GM21786 (cell line): ENCODE measurements around the gene CNTNAP2.
A peak's percentile ranks its signal among the peaks of the same experiment; 100 is the strongest.

Experiments used
- ATAC-seq: cut with Tn5 transposase; IDR thresholded peaks from one replicate; pipeline ENCODE4 v1.9.1; 2021; ENCODE audit not compliant: unreplicated experiment

The CNTNAP2 gene

DNA sequence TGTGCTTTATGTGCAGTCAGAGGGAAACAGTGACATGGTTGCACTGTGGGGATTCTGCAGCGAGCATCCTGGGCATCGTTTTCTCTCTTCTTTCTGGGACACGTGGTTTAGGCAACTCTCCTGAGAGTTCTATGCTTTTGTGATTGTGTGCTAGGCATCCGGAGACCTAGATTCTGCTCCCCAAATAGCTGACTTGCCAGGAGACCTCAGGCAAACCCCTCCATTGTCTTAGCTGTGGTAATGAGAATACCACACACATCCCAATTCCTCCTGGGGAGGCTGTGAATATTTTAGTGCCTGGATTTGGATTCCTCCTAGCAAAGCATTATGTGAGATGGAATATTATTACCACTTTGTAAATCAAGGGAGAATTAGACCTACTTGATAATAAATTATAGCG lies 1862.0 kb downstream of the CNTNAP2 start:
- no peak for ATAC-seq

DNA sequence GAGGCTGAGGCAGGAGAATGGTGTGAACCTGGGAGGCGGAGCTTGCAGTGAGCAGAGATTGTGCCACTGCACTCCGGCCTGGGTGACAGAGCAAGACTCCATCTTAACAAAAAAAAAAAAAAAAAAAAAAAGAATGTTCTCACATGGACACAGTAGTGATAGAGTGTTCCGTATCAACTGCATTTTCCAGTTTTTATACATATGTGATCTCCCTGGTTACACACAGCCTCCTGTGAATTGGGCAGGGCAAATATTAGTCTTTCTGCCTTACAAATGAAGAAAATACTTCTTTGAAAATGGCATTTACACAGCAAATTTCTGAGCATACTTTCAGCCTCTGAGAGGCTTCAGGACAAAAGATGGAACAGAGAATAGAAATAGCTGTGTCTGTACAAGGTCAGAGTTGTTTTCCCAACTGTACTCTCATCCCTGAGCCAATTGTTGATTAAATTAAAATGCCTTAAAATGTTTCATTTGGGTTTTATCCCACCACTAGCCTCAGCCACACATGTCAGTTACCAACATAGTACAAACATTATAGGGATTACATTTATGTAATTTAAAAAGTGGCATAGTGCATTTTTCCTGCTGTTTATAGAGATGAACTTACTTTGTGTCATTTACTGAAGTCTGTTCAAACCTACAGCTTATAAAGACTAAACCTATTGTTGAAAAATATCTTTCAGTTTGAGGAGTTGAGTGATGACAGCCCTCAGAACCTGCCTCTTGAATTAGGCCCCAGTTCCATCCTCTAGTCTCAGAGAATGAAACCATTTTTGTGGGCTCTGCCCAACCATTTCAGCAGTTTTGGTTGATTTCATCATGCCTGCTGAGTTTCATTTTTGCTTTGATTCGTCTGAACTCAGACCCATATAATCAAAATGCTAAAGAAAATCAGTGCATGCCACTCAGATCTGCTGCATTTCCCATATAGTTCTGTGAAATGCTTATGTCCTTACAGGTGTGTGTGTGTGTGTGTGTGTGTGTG lies 1864.5 kb downstream of the CNTNAP2 start:
- ATAC-seq: peak; percentile 88

DNA sequence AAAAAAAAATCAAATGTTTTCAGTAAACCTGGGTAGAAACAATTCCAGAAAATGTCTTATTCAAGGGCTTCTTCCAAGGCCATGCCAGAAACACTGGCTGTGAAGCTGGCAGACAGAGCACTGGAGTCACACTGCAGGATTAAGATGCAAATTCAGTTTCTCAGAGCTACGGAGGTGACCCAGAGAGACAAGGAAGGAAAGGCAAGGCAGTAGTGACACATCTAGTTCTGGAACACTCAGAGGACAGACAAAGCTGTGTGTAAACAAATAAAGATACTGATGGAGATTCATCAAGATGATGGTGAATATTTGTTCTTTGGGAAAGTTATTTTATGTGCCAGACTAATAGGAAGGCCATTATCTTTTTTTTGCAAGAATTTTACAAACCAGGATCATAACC lies 1865.7 kb downstream of the CNTNAP2 start:
- no peak for ATAC-seq

DNA sequence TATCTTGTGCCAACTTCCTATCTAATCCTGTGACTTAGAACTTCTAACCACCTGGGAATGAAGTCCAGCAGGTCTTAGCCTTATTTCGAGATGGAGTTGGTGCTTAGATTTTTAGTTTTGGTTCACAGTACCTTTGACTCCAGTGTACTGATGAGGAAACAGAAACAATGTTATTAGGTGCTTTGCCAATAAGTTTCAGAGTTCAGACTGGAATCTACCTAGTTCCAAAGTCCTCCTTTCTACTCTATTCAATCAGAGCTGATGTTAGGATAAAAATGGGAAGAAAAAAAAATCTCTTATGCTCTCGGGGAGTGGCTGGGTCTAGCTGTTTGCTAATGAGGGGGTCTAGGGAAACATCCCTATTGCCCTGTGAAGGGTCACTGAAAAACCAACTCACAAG lies 1867.7 kb downstream of the CNTNAP2 start:
- no peak for ATAC-seq

DNA sequence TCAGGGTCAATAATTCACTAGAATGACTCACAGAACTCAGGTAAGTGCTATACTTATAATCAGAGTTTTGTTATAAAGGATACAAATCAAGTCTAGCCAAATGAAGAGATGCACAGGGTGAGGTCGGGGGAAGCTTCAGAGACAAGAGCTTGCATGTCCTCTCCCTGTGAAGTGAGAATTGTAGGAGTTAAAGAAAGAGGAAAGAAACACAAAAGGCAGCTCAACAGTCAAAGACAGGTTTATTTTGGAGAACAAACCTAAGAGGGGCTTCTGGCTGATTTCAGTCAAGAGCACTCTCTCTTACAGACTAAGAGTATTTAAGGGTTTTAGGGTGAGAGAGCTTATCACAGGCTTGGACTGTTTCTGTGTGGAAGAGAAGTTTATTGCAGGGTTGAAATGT lies 1873.5 kb downstream of the CNTNAP2 start:
- no peak for ATAC-seq

DNA sequence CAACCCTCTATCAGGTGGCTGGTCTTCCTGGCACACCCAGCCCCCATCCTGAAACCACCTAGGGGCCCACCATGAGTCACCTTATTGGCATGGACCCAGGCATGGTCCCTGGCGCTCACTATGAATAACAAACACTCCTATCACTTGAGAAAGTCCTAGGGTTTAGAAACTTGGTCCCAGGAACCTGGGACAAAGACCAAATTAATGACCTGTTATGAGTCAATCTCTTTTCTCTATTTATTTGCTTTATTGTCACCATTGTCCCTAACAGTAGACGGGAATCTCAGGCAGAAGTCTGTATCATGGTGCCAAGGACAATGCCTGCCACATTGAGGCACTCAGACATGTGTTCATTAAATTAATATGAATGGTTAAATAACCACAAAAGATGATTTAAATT lies 1874.3 kb downstream of the CNTNAP2 start:
- no peak for ATAC-seq

DNA sequence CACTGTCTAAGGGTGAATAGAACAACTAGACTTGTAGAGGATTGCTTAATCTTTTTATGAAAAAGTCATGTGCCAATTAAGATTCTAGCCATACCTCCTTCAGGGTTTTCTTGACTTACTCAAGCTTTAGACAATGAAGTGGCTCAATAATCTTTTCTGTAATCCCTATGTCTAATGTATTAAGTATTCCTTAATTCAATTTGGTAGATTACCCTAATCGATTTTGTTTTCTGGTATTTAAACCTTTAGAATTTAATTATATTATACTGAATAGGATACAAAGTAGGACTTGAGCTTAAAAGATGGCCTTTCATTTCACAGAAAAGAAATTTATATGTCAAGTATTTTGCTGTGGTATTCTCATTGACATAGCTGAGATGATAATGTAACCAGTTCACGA lies 1876.1 kb downstream of the CNTNAP2 start:
- ATAC-seq: no peak

DNA sequence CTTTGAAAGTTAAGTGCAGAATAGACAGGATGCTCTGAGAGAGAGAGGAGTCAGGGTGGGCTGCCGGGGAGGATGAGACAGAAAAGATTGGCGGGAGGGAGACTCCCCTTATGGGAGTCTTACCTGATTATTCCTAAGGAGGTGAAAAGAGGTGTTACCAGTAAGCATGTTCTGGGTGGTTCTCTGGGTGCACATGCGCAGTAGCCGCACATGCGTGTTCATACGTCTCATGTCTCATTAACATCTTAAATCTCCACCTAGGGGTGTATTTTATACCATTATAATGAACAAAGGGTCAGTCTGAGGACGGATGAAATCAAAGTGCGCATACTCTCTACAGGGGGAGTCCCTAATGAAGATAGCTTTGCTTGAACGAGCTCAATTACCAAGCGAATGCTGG lies 1881.0 kb downstream of the CNTNAP2 start:
- ATAC-seq: no peak

DNA sequence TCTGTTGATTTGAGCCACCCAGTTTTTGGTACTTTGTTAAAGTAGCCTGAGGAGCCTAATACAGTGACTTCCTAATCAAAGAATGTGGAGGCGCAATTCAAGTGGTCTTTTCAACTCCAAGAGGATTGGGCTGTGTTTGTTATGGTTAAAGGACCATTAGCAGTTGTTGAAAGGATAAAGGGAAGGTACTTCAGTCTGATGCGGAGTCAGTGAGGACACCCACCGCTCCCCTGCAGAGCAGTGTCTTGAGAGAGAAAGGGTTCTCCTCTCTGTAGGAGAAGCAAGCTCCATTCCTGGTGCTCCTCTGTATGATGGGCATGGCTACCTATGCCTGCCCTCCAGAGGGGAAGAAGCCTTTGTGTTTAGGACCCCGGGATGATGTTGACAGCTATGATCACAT lies 1883.4 kb downstream of the CNTNAP2 start:
- no peak for ATAC-seq

DNA sequence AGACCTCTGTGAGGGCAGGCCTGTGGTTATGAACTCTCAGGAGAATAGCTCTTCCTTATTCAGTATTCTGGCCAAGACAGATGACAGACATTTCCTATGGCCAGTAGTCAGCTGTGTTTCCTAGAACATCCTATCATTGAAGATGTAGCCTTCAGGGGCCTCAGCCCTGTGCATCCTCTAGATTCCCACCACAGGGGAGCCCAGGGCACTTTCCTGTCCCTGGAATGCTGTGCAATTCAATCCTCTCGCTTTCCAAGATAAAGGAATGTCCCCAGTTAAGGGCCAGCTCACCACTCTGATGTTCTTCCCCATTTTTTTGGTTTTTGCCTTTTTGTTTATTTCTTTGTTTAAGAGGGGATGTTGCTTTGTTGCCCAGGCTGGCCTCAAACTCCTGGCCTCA lies 1895.2 kb downstream of the CNTNAP2 start:
- no peak for ATAC-seq

DNA sequence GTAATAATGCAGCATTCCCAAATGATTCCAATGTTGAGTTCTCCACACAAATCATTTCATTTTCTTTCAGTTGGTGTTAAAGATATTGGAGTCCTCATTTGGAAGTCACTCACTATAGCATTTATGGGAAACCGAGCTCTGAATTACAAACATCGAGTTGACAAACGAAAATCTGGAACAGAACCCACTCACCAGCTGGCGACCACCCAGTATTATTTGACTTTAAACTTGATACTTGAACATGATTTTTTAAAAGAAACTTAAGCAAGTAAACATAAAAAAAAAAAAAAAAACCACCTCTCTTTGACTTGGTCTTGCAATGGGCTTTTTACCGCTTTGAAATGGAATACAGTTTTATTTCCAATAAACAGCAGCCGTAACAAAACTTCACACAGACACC lies 1897.4 kb downstream of the CNTNAP2 start:
- ATAC-seq: no peak

DNA sequence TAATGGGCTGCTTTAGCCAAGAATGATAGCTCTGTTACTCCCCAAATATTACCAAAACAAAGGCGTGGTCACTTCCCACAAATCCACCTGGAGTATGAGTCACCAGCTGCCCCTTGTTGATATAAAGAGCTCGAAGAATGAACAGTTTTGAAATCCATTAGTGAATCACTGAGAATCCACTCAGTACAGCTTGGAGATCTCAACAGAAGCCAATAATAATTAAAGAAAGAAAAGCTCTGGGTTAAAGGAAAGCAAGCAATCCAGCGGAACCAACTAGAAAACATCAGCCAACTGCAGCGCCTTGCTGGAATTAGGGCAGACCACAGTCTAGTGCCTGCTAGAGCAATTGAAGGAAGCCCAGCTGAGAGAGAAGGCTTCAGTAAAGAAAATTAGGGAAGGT lies 1897.9 kb downstream of the CNTNAP2 start:
- ATAC-seq: no peak

DNA sequence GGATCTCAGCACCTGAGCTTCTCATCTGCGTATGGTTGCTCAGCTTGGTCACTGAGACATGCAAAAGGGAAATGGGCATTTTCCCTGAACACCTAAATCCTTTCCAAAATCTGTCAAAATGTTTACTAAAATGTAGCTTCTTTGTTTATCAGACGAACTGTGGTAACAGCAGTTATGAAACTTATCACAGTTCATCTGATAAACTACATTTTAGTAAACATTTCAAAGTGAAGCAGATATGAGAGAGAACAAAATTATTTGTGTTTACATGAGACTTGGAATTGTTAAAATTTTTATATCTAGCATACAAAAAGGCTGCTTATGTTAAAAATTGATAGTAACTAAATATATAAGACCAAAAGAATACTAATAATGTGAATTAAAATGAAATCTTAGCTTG lies 1900.5 kb downstream of the CNTNAP2 start:
- ATAC-seq: no peak

DNA sequence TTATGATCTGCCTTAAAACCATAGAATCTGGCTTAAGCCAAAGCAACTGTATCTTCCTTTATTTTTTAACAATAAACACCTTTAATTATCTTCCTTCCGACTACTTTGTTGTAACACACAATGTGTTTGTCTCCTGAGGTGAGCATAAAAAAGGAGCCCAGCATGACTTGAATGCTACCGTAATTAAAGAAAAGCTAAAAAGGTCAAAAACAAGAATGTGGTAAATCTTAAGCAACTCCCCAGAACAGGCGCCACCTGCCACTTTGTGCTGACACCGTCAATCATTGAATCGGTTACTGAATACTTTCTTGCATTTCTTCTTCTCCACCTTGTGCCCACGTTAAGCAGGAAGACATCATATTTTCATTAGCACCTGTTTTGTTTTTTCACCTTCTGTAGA lies 1904.1 kb downstream of the CNTNAP2 start:
- ATAC-seq: no peak

DNA sequence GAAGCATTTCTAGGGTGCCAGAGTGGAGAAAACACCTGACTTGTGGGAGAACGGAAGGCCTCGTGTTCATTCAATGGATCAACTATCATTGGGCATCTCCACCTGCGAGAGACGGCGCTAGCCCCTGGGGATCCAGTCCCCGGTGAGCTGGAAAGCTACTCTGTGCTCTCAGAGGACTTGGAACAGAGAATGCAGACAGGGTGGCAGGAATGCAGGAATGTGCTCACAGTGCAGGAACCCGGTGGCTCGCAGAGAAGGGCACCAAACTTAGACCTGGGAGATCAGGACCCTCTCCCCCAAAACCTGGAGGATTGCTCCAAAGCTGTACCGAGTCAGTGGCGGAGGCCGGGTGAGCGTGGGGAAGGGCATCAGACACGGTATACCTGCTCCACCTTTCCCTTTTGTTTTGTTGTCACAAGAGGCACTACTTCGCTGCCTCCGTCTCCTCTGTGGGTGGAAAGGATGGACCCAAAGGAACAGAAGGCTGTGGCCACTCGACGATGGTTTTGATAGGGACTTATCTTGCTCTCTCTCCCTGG lies 1905.0 kb downstream of the CNTNAP2 start:
- ATAC-seq: no peak

DNA sequence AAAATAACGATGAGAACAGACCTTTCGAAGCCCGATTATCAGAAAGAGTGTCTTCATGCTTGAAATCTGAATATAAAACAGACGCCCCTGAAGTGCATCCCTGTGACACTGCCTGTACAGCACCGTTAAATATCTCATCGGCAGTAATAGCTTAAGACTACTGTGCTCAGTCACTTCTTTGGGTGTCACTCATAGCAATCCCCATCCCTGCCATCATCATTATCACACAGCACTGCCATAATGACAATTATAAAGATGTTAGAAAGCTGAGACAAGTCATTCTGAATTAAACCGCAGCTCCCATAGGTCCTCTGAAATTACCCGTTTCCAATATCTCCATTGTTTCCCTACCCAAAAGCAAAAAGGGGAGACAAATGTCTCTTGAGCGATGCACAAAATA lies 1906.2 kb downstream of the CNTNAP2 start:
- no peak for ATAC-seq

DNA sequence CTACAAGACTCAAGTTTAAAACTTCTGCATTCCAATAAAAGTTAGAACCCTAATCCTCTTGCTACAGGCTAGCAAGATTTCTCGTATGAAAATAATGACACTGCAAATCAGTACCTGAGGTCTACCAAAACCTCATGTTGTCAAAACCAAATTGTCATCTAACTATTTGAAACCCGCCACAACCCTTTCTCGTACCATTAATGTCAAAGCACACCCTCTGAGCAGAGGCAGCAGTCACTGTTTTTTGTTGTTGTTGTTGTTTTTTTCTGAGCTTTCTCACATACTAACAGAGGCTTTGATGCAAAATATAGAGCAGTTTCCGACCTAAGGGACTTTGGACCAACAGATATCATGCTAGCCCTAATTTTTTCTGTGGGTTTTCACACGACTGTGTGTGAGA lies 1910.1 kb downstream of the CNTNAP2 start:
- ATAC-seq: no peak

DNA sequence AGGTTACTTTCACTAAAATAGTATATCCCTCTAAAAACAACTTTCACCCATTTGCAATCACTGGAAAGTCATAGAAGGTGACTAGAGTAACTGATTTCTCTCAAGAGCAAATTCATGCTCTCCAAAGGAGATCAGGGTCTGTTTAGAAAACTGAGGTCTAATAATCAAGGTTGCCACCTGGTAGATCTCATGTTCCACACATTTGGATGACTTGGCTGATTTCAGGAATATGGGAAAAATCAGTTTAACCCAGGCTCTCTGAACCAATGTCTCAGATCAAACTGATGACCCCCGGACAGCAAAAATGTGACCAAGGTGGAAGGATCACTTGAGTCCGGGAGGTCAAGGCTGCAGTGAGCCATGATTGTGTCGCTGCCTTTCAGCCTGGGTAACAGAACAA lies 1911.6 kb downstream of the CNTNAP2 start:
- no peak for ATAC-seq

DNA sequence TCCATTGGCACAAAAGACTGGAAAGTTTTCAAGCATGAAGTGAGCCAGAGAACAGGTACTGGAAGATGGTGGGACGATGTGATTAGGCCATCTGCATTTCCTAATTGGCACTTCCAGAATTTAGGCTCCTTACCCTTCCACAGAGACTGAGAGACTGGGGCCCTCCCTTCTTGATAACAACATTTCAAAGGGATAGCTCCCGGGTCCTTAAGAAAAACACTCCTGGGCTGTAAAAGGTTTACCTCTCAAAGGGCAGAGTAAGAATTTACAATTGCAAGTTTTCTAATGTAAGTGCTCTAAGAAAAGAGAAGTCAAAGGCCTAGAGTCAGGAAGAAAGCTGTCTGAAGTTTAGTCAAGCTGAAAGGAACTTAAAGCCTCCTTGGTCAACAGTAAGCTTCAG lies 1914.4 kb downstream of the CNTNAP2 start:
- ATAC-seq: no peak

DNA sequence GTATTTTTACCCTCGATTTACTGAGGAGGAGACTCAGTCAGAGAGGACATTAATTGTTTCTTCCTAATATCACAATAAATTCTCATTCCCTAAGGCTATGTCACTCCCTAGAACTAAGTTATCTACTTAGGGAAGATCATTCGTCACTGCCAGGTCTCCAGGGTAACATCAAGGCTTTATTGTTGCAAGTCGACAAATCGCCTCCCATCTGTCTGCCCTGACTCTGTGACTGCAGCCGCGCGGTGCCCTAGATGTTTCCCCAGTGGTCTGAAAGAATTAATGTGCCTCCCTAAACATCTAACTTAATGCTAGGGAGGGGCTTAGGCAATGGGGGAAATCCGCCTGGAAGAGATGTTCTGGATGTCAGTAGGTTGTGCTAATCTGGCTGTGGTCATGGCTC lies 1915.2 kb downstream of the CNTNAP2 start:
- no peak for ATAC-seq

DNA sequence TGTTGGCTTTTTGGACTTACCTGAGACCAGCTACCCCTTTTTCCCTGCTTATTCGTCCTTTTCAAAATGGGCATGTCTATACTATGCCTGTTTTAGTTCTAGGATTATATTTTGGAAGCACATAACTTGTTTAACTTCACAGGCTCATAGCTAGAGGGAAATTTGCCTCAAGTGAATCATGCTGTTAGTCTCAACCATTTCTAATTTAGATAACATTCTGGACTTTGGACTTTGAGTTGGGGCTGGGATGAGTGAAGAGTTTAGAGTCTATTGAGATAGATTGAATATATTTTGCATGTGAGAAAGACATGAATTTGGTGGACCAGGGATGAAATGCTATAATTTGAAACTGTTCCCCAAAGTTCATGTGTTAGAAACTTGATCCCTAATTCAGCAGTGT lies 1919.3 kb downstream of the CNTNAP2 start:
- no peak for ATAC-seq

DNA sequence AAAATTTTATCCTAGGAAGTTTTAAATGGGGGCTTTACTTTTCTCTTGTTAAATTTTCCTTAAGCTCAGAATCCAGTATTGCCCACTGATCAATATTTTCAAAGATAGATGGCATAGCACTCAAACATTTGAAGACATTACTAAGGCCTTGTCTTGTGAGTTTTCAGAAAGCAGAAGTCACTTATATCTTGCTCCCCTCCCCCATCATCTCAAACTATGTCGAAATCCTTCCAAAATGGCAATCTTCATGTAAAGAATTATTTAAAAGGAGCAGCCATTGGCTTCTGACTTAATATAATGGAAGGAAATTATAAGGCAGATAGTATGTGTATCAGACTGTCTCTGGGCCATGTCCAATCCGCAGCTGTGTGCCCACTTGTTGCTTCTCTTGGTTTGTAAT lies 1920.4 kb downstream of the CNTNAP2 start:
- ATAC-seq: no peak

DNA sequence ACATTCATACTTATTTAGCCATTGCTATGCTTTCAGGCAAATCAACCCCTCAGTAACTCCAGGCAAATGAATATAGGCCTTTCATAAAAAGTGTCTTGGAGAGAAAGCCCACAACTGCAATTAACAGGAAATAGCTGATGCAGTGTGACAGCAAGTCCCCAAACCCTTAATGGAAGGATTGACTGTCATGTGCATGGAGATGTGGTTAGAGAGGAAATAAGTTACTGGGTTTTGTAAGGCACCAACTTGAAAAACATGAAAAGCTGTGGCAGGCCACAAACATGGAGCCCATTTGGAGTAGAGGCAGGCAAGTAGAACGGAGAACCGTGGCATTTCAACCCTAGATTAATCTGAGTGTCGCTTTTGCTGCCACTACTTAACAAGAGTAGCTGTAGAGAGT lies 1924.6 kb downstream of the CNTNAP2 start:
- ATAC-seq: no peak
